SK-N-MC (cell line): Measurements from ENCODE around the gene FSIP1.

Source experiments
- EZH2 ChIP-seq: fragments of 200-600 bp; sonication (generic); IDR thresholded peaks from one replicate; pipeline ENCODE4 v1.6.1; 2017; ENCODE audit warnings: antibody characterized with exemption
- FOXP2 ChIP-seq: optimal IDR thresholded peaks from 2 replicates; pipeline ENCODE3; 2011; ENCODE audit warnings: mild to moderate bottlenecking, moderate library complexity; ENCODE audit not compliant: insufficient read depth; ENCODE audit errors: extremely low read length, control extremely low read depth
- POLR2AphosphoS5 ChIP-seq: IDR thresholded peaks from 2 replicates; pipeline ENCODE4 v1.6.1; 2012; ENCODE audit warnings: mild to moderate bottlenecking, low read depth, low read length, borderline replicate concordance

GRCh38 chr15:39685367-39685766 is 97.3 kb downstream of the FSIP1 start:
- TF ChIP-seq EZH2: no peak
- TF ChIP-seq POLR2AphosphoS5: no peak
- TF ChIP-seq FOXP2: no peak
